Measurements from ENCODE around the gene WDFY1.

WDFY1 gene

GRCh38 chr2:223870840-223871611 lies 74.1 kb downstream of the WDFY1 start:
- H3K36me3 ChIP-seq (ENCODE audit: control insufficient read depth, low read length), result no peaks in the 10 kb centered on the region
- H3K4me2 ChIP-seq (ENCODE audit: low read length), result no peak overlapping the region
- H3K79me2 ChIP-seq (ENCODE audit: control insufficient read depth, low read length), result no peaks in the 10 kb centered on the region
- TF ChIP-seq, protein P1, sequence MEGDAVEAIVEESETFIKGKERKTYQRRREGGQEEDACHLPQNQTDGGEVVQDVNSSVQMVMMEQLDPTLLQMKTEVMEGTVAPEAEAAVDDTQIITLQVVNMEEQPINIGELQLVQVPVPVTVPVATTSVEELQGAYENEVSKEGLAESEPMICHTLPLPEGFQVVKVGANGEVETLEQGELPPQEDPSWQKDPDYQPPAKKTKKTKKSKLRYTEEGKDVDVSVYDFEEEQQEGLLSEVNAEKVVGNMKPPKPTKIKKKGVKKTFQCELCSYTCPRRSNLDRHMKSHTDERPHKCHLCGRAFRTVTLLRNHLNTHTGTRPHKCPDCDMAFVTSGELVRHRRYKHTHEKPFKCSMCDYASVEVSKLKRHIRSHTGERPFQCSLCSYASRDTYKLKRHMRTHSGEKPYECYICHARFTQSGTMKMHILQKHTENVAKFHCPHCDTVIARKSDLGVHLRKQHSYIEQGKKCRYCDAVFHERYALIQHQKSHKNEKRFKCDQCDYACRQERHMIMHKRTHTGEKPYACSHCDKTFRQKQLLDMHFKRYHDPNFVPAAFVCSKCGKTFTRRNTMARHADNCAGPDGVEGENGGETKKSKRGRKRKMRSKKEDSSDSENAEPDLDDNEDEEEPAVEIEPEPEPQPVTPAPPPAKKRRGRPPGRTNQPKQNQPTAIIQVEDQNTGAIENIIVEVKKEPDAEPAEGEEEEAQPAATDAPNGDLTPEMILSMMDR (IDR thresholded peaks at IDR 0.05; ENCODE audit: low read depth, low read length, poor library complexity, severe bottlenecking), result no peak
- TF ChIP-seq EZH2phosphoT487 (IDR thresholded peaks at IDR 0.05; ENCODE audit: borderline replicate concordance, low read length), result no peak
- H4K20me1 ChIP-seq (ENCODE audit: control insufficient read depth, insufficient read depth, low read depth, low read length), result no peaks in the 10 kb centered on the region
- H3K9me3 ChIP-seq (ENCODE audit: control insufficient read depth, insufficient read depth, low read length), result no peaks in the 10 kb centered on the region
- H3F3A ChIP-seq (ENCODE audit: control insufficient read depth, insufficient read depth), result no peaks in the 10 kb centered on the region
- H3K27ac ChIP-seq (ENCODE audit: low read depth, low read length), result no peak overlapping the region
- no peak overlapping the region for H3K4me3 ChIP-seq (ENCODE audit: low read length)
- no peaks in the 10 kb centered on the region for H3K27me3 ChIP-seq (ENCODE audit: control insufficient read depth, low read length)
- no peaks in the 10 kb centered on the region for H3K9me2 ChIP-seq (replicated peaks; ENCODE audit: control insufficient read depth, low read length)
- no peaks in the 10 kb centered on the region for H3K4me1 ChIP-seq (ENCODE audit: control insufficient read depth, low read length)

GRCh38 chr2:223868005-223868404 lies 77.1 kb downstream of the WDFY1 start:
- Histone ChIP-seq H3K36me3 (ENCODE audit: control insufficient read depth, low read length) (no peaks in the 10 kb centered on the region), H3F3A (ENCODE audit: control insufficient read depth, insufficient read depth) (no peaks in the 10 kb centered on the region), H3K4me2 (ENCODE audit: low read length) (no peak overlapping the region), H3K27ac (ENCODE audit: low read depth, low read length) (no peak overlapping the region), H3K4me1 (ENCODE audit: control insufficient read depth, low read length) (no peaks in the 10 kb centered on the region), H3K9me2 (replicated peaks; ENCODE audit: control insufficient read depth, low read length) (no peaks in the 10 kb centered on the region), H3K9me3 (ENCODE audit: control insufficient read depth, insufficient read depth, low read length) (no peaks in the 10 kb centered on the region), H3K27me3 (ENCODE audit: control insufficient read depth, low read length) (no peaks in the 10 kb centered on the region), H4K20me1 (ENCODE audit: control insufficient read depth, insufficient read depth, low read depth, low read length) (no peaks in the 10 kb centered on the region), H3K79me2 (ENCODE audit: control insufficient read depth, low read length) (no peaks in the 10 kb centered on the region), H3K4me3 (ENCODE audit: low read length) (no peak overlapping the region)
- TF ChIP-seq EZH2phosphoT487 (IDR thresholded peaks at IDR 0.05; ENCODE audit: borderline replicate concordance, low read length), result no peak
- TF ChIP-seq, protein P1 (IDR thresholded peaks at IDR 0.05; ENCODE audit: low read depth, low read length, poor library complexity, severe bottlenecking), result no peak

GRCh38 chr2:223865907-223866508 lies 79.1 kb downstream of the WDFY1 start:
- Histone ChIP-seq H3K4me2 (ENCODE audit: low read length) (no peak overlapping the region), H3K4me1 (ENCODE audit: control insufficient read depth, low read length) (no peaks in the 10 kb centered on the region), H3K9me2 (replicated peaks; ENCODE audit: control insufficient read depth, low read length) (no peaks in the 10 kb centered on the region), H3K36me3 (ENCODE audit: control insufficient read depth, low read length) (no peaks in the 10 kb centered on the region), H3K4me3 (ENCODE audit: low read length) (no peak overlapping the region), H3K9me3 (ENCODE audit: control insufficient read depth, insufficient read depth, low read length) (no peaks in the 10 kb centered on the region), H3F3A (ENCODE audit: control insufficient read depth, insufficient read depth) (no peaks in the 10 kb centered on the region), H3K27ac (ENCODE audit: low read depth, low read length) (no peak overlapping the region), H3K27me3 (ENCODE audit: control insufficient read depth, low read length) (no peaks in the 10 kb centered on the region; the same call in 1 of the 2 replicates), H3K79me2 (ENCODE audit: control insufficient read depth, low read length) (no peaks in the 10 kb centered on the region), H4K20me1 (ENCODE audit: control insufficient read depth, insufficient read depth, low read depth, low read length) (no peaks in the 10 kb centered on the region)
- TF ChIP-seq, protein P1 (IDR thresholded peaks at IDR 0.05; ENCODE audit: low read depth, low read length, poor library complexity, severe bottlenecking), result no peak
- no peak for TF ChIP-seq EZH2phosphoT487 (IDR thresholded peaks at IDR 0.05; ENCODE audit: borderline replicate concordance, low read length)
